OCI-LY3 (cell line): ENCODE data around the gene HDDC2.

Source experiments
- EZH2phosphoT487 ChIP-seq: fragments of 200-600 bp; shearing (Covaris generic); IDR thresholded peaks from 2 replicates; pipeline ENCODE4 v1.6.1; 2018; ENCODE audit warnings: antibody characterized with exemption, mixed run types, low read depth
- TF ChIP-seq, protein P1 (sequence below): fragments of 200-600, 300-600 bp; sonication (generic); IDR thresholded peaks from 2 replicates; pipeline ENCODE4 v1.5.1; 2014; ENCODE audit warnings: antibody characterized with exemption, low read length, low read depth

DNA sequence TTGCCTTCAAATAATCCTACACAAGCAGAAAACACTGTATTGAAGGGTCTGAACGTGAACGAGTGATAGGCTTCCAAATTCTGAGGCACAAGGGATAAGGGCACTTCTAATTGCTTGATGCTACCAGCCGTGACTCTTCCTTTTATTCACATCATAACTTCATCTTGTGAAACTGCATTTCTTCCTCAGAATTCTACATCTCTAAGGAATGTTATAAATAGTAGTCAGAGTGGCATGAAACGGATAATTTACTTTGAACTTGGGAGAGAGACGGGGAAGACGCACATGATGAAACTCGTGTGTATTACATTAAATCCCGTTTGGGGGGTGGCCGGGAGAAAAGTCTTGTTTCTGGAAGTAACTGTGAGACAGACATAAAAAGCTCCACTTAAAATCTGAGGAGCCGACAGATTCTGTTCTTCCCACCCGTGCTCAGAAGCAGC lies 754 bp downstream of the HDDC2 start:
- TF ChIP-seq, protein P1, sequence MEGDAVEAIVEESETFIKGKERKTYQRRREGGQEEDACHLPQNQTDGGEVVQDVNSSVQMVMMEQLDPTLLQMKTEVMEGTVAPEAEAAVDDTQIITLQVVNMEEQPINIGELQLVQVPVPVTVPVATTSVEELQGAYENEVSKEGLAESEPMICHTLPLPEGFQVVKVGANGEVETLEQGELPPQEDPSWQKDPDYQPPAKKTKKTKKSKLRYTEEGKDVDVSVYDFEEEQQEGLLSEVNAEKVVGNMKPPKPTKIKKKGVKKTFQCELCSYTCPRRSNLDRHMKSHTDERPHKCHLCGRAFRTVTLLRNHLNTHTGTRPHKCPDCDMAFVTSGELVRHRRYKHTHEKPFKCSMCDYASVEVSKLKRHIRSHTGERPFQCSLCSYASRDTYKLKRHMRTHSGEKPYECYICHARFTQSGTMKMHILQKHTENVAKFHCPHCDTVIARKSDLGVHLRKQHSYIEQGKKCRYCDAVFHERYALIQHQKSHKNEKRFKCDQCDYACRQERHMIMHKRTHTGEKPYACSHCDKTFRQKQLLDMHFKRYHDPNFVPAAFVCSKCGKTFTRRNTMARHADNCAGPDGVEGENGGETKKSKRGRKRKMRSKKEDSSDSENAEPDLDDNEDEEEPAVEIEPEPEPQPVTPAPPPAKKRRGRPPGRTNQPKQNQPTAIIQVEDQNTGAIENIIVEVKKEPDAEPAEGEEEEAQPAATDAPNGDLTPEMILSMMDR = no peak
- TF ChIP-seq EZH2phosphoT487 = no peak
